Thymus (tissue), 11 donors: ENCODE data around the gene GAB2. TPM values are rescaled to one million over a fixed set of nuclear protein-coding genes. Genes with fewer than 3 reads are reported as not detected.

Source experiments
- DNase-seq, 9 donors: peaks; one replicate each; pipeline ENCODE4 v3.0.0-alpha.2; 2013; ENCODE audit warnings: low spot score in 9 of 9, low read depth in 6 of 9, missing footprints in 1 of 9
- H3K27ac ChIP-seq, 2 donors: one replicate each; pipeline ENCODE4 v1.5.1; 2013; ENCODE audit warnings: control low read depth in 1 of 2, low read depth in 1 of 2, low read length in 1 of 2, mild to moderate bottlenecking in 1 of 2, moderate library complexity in 1 of 2
- H3K27me3 ChIP-seq, 2 donors: one replicate each; pipeline ENCODE4 v1.5.1; 2013; ENCODE audit warnings: low read length in 1 of 2; ENCODE audit not compliant: control insufficient read depth in 2 of 2, insufficient read depth in 1 of 2
- H3K36me3 ChIP-seq, 2 donors: one replicate each; pipeline ENCODE4 v1.5.1; 2013; ENCODE audit warnings: low read length in 1 of 2, mild to moderate bottlenecking in 1 of 2, moderate library complexity in 1 of 2; ENCODE audit not compliant: control insufficient read depth in 2 of 2, insufficient read depth in 2 of 2
- H3K4me1 ChIP-seq, 2 donors: one replicate each; pipeline ENCODE4 v1.5.1; 2013; ENCODE audit warnings: low read length in 2 of 2; ENCODE audit not compliant: control insufficient read depth in 2 of 2, insufficient read depth in 2 of 2
- H3K4me3 ChIP-seq, 2 donors: one replicate each; pipeline ENCODE4 v1.5.1; 2013; ENCODE audit warnings: low read length in 2 of 2, control low read depth in 1 of 2, mild to moderate bottlenecking in 1 of 2
- H3K9me3 ChIP-seq, 2 donors: one replicate each; pipeline ENCODE4 v1.5.1; 2013; ENCODE audit warnings: low read length in 1 of 2, mild to moderate bottlenecking in 1 of 2; ENCODE audit not compliant: control insufficient read depth in 2 of 2, insufficient read depth in 1 of 2
- WGBS: extraction: QIAGEN DNeasy Blood & Tissue Kit; methylation state at CpG from one replicate; pipeline ENCODE4 v1.1.7; 2013; 5-methylcytosine and 5-hydroxymethylcytosine counted together
- polyA plus RNA-seq: library from polyadenylated mRNA; stranded (reverse); fragments of 200-250 nt; gene quantifications from one replicate; pipeline ENCODE4 v1.2.3, GENCODE V29; 2013
- total RNA-seq: library from RNA; stranded (reverse); fragments of 120-200 nt; gene quantifications from one replicate; pipeline ENCODE4 v1.2.4, GENCODE V29; 2013
- donor health status: healthy.

The GAB2 gene
- total and polyA plus RNA-seq, 2 donors: 3.7 to 12.6 TPM

GRCh38 chr11:78217650-78218541 is 199.7 kb downstream of the GAB2 start:
- Histone ChIP-seq H3K9me3 (no peaks in the 10 kb centered on the region), H3K4me1 (peaks cover 22 to 60% of the 10 kb centered on the region in 2 donors), H3K36me3 (peaks cover 64 to 81% of the 10 kb centered on the region in 2 donors), H3K27me3 (no peaks in the 10 kb centered on the region), H3K4me3 (no peak overlapping the region), H3K27ac (no peak overlapping the region)
- 98% methylated on average over 14 of the region's 14 CpGs for WGBS
- DNase-seq: no peak

DNA sequence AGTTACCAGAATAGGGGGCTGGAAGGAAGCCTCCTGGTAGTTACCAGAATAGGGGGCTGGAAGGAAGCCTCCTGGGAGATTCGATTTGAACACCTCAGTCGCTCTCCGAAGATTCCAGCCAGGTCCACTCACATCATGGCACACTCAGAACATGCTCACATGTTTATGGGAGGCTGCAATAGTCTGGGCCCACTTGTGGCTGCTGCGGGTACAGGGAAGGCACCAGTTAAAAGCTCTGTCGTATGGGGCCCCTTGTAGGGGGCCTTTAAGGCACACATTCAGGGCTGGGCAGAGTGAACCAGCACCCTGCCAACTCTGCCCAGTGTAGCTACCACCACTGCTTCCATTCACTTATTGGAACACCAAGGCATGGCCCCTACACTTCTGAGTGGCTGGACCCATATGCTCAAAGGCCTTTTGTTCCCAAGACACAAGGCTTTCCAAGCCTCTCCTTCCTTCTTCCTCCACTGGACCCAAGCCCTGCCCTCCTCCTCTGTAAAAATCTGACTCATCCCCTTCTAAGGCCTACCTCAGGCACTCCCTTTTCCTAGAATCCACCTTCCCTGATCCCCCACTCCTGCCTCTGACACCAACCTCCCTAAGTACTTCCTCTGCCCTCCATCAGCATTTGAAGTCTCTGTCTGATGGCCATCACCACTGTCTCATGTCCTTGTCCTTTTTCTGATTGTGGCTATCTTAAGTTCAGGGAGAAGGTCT is 200.9 kb downstream of the GAB2 start:
- Histone ChIP-seq H3K4me1 (peaks cover 22 to 62% of the 10 kb centered on the region in 2 donors), H3K36me3 (peaks cover 55 to 74% of the 10 kb centered on the region in 2 donors), H3K27ac (no peak overlapping the region), H3K27me3 (no peaks in the 10 kb centered on the region), H3K4me3 (no peak overlapping the region), H3K9me3 (no peaks in the 10 kb centered on the region)
- no peak for DNase-seq
- WGBS: 97% methylated on average over 5 of the region's 5 CpGs

- Histone ChIP-seq H3K4me3 (no peak overlapping the region), H3K36me3 (peaks cover 48 to 67% of the 10 kb centered on the region in 2 donors), H3K9me3 (no peaks in the 10 kb centered on the region), H3K27ac (no peak overlapping the region), H3K27me3 (no peaks in the 10 kb centered on the region), H3K4me1 (peaks cover 22 to 60% of the 10 kb centered on the region in 2 donors)
- DNase-seq: no peak
- 98% methylated on average over 3 of the region's 3 CpGs for WGBS
Measured at GRCh38 chr11:78216021-78216420, 201.6 kb downstream of the GAB2 start.

- H3K9me3 ChIP-seq: no peaks in the 10 kb centered on the region
- WGBS: 57% methylated on average over 12 of the region's 12 CpGs
- H3K4me3 ChIP-seq: no peak overlapping the region
- no peaks in the 10 kb centered on the region for H3K27me3 ChIP-seq
- peaks cover 46 to 64% of the 10 kb centered on the region in 2 donors for H3K36me3 ChIP-seq
- DNase-seq: peak in 6 of 9 donors; percentile 44 to 86 (median 66)
- H3K4me1 ChIP-seq: peaks cover 20 to 49% of the 10 kb centered on the region in 2 donors
- H3K27ac ChIP-seq: peak overlapping the region; percentile 77 to 92
Measured at GRCh38 chr11:78214331-78215194, 203.1 kb downstream of the GAB2 start.

DNA sequence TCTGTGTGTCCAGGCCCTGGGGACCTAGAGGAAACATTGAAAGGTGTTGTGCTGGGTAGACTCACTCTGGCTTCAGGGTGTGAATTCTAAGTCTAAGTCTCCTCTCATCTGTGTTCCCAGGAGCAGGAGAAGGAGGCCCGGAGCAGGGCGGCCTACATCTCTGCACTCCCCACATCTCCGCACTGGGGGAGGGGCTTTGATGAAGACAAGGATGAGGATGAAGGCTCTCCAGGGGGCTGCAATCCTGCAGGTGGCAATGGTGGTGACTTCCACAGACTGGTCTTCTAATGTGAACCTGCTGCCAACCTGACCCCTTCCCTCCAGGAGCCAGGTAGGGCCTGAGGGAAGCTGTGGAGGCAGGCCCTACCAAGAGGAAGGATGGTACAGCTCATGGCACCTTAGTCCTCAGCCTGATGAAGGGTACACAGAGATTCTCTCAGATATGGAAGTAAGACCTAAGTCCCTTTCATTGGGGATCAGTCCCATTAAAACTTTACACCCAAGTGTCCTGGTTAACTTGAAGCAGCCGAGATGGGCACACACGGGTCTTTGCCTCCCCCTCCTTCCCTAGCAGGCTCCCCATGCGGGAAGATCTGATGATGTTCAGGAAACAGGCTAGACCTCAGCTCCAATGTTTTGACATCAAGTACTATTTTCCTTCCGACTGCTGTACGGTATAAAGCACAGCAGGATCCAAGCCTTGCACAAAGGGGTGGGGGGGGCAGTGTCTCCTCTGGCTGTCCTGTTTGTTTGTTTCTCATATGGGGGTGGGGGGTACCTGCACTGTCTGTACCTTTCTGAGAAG is 203.9 kb downstream of the GAB2 start:
- H3K9me3 ChIP-seq: no peaks in the 10 kb centered on the region
- DNase-seq: no peak
- no peak overlapping the region for H3K4me3 ChIP-seq
- no peaks in the 10 kb centered on the region for H3K27me3 ChIP-seq
- H3K36me3 ChIP-seq: peaks cover 41 to 60% of the 10 kb centered on the region in 2 donors
- 83% methylated on average over 8 of the region's 8 CpGs for WGBS
- H3K4me1 ChIP-seq: peaks cover 20 to 47% of the 10 kb centered on the region in 2 donors
- peak overlapping the region; percentile 77 to 92 for H3K27ac ChIP-seq

DNA sequence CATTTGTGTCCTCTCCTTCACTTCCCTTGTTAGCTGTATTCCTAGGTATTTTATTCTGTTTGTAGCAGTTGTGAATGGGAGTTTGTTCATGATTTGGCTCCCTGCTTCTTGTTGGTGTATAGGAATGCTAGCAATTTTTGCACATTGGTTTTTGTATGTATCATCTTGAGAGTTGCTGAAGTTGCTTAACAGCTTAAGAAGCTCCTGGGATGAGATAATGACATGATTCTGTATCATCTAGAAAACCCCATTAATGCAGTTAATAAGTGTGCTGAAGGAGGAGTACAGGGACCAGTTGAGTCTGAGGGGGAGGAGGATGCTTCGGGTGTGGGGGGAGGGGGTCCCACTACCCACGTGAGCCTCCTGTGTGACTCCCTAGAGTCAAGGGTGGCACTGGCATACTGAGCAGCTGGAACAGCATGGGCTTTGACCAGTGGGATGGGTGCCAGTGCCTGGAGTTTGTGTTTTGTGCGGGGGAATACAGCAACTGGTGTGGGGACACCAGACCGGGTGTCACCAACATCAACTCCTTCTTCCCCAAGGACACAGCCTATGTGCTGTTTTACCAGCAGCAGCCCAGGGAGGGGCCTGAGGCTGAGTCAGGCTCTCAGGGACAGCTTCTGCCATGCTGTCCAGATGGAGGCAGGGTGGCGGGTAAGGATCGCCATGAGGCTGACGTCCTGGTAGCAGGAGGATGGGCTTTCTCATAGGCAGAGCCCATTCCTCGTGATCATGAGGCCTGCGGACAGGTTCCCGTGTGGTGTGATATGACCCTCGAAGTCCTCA is 204.8 kb downstream of the GAB2 start:
- DNase-seq: no peak
- no peak overlapping the region for H3K27ac ChIP-seq
- peaks cover 23 to 47% of the 10 kb centered on the region in 2 donors for H3K4me1 ChIP-seq
- H3K4me3 ChIP-seq: no peak overlapping the region
- 95% methylated on average over 11 of the region's 11 CpGs for WGBS
- H3K27me3 ChIP-seq: no peaks in the 10 kb centered on the region
- no peaks in the 10 kb centered on the region for H3K9me3 ChIP-seq
- H3K36me3 ChIP-seq: peaks cover 36 to 59% of the 10 kb centered on the region in 2 donors

DNA sequence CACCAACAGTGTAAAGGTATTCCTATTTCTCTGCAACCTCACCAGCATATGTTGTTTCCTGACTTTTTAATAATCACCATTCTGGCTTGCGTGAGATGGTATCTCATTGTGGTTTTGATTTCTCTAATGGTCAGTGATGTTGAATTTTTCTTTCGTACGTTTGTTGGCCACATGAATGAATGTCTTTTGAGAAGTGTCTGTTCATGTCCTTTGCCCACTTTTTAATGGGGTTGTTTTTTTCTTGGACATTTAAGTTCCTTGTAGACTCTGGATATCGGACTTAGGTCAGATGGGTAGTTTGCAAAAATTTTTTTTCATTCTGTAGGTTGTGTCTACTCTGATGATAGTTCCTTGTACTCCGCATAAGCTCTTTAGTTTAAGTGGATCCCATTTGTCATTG is 206.1 kb downstream of the GAB2 start:
- Histone ChIP-seq H3K9me3 (no peaks in the 10 kb centered on the region), H3K36me3 (peaks cover 33 to 54% of the 10 kb centered on the region in 2 donors), H3K27ac (no peak overlapping the region), H3K27me3 (no peaks in the 10 kb centered on the region), H3K4me1 (peaks cover 23 to 42% of the 10 kb centered on the region in 2 donors), H3K4me3 (no peak overlapping the region)
- no peak for DNase-seq
- 98% methylated on average over 5 of the region's 5 CpGs for whole genome bisulfite sequencing
